GM21528 (cell line): ENCODE data around the gene OPALIN.
A peak's percentile ranks its signal among the peaks of the same experiment; 100 is the strongest.

ENCODE experiments used
- ATAC-seq: cut with Tn5 transposase; IDR thresholded peaks from one replicate; pipeline ENCODE4 v1.9.1; 2021; ENCODE audit warnings: mild to moderate bottlenecking, moderate library complexity; ENCODE audit not compliant: unreplicated experiment, low FRiP score

OPALIN gene

DNA sequence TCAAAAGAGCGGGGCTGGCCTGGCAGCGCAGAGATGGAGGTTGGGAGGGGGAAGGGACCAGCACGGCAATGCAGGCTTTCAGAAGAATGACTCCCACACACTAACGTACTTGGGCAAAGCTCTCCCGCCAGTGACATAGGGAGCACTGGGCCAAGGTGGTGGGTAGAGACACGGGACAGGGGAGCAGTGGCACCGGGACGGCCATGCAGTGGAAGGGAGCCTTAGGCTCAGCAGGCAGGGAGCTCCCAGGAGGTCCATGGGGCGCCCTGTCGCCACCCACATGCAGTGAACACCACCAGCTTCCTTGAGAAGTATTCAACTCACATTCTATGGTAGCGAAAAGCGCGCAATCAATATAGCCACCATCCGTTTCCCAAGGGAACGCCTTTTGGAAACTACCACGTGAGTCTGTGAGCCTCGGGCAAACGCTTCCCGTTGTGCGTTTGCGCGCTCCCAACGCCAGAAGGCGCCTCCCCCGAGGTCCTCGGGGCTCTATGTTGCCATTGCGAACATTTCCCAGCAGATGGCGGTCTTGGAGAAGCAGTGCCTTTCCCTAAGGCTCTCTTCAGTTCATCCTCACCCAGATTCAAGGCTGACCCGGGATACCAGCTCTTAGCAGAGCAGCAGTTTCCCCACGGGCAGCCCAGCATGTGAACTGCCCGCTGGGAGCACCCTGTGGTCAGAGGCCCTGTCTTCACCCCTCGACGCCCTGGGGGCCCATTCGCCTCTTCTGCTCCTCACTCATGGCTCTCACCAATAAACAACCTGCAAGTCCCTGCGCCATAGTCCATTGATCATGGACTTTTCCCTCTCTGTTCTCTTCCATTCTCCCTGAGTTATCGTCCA lies 16.4 kb upstream of the OPALIN start:
- ATAC-seq, result peak; percentile 60

DNA sequence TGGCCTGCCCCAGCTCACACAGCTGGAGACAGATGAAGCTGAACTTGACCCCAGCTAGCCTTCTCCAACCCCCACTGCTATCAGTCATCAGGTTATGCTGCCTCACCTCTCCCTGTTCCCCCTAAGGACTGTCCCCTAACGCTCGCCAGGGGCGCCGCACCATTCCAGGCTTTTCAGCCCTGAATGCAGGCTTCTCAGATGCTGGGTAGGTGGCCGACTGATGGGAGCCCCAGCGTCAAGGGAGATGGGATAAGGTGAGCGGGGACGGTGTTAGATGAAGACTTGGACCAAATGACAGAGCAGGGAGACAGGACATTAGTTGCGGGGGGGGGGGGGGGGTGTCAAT lies 15.8 kb upstream of the OPALIN start:
- ATAC-seq, result no peak

DNA sequence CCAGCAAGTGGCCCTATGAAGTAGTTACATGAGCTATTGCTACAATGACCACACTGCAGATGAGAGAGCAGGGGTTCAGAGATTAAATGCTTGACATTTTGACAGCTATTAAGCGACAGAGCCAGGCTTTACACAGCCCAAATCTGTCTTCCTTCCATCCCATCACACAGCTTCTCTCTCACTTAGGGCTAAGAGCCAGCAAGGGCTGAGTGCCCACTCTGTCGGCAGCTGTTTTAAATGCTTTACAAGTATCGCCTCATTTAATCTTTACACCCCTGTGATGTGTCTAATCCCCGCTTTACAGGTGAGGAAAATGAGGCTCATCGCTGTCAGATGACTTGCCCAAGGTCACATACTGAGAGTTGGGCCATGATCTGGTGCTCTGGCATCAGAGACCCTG lies 15.2 kb upstream of the OPALIN start:
- ATAC-seq, result no peak

DNA sequence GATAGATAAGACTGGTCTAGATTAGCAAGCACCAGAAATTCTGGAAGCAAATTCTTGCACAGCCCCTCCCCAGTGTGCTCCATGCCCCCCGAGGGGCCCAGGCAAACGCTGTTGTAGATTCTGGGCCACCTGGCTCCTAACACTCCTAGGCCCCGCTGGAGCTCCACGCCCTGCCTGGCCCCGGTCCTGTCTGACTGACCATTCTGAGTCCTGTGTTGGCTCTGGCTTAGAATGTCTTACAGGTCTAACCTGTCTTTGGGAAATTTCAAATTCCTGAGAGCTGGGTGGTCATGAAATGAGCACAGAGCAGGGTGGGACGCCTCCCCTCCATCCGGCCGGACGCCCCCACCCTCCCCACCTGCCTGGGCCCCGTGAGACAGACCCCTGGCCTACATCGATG lies 12.6 kb upstream of the OPALIN start:
- no peak for ATAC-seq

DNA sequence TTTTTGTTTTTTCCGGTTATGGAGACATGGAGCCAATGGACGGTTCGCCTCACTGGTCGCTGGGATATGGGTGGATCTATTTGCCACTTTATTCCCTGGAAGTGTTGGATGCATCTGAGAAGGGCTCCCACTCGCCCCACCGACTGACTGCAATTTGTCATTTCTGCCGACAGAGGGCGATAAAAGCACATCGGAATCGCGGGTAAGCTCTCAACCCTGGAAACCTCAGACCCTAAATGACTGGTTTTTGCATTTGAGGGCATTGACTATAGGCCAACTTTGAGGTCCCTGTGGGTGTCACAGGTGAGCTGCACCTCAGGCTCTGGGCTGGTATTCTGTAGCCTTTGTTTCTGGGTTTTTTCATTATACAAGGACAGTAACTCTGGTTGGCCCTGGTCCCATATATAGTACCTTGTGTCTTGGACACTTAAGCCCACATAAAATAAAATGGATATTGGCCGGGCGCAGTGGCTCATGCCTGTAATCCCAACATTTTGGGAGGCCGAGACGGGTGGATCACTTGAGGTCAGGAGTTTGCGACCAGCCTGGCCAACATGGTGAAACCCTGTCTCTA lies 11.9 kb upstream of the OPALIN start:
- ATAC-seq, result no peak

DNA sequence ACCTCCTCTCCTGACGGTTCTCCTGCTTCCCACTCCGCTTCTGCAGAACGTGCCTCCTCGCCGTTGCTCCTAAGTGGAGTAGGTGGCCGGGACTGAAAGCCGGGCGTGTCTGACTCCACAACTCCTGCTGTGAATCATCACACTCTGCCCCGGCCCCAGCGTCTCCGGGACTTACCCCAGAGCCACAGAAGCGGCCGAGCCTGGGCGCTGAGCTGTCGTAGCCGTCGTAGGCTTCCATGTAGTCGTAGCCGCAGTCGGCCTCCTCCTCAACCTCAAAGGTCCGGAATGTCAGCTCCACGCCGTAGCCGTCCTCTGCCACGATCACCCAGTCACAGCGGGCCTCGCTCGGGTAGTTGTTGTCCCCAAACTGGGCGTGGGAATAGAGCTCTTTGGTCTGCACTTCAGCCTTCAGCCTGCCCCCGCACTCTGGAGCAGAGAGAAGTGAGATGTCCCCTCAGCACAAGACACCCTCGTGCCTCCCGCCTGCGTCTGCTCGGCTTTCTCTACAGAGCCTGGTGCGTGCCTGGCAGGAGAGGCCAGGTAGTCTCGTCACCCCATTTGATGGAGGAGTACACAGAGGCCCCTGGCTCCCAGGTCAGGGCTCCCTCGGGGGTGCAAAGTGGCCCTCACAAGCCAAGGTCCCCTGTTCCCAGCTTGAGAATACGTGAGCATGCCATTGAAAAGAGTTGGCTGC lies 11.2 kb upstream of the OPALIN start:
- no peak for ATAC-seq

DNA sequence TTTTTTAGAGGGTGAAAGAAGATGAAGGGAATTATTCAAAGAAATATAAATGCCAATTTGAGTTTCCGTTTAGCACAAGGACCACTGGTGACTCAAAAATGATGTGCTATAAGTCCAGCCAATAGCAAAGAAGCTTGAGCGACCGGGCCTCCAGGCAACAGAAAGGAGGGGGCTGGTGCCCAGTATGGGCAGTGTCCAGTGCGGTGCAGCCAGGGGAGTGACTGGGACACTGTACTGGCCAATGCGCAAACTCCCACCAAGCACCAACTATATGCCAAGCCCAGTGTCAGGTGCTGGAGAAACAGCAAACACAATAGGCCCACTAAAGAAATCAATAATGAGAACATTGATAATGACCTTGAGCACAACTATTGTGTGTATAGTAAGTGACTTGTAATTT lies 10.2 kb upstream of the OPALIN start:
- ATAC-seq, result no peak

DNA sequence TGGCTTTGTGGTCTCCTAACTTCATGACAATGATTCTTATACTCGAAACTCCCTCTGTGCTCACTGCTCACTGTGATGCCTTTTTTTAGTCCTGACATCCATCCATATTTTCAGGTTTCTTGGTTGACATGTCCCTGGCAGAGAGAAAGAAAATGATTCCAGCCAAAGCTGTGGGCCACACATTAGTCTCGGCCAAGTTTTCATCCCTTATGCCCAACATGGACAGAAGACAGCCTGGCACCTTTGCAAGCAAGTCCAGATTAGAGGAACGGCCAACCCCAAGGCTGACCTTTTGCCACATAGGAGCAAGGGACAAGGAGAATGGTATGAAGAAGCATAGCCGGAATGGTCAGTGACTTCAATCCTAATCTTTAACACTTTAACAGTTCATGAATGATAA lies 8.7 kb upstream of the OPALIN start:
- no peak for ATAC-seq

DNA sequence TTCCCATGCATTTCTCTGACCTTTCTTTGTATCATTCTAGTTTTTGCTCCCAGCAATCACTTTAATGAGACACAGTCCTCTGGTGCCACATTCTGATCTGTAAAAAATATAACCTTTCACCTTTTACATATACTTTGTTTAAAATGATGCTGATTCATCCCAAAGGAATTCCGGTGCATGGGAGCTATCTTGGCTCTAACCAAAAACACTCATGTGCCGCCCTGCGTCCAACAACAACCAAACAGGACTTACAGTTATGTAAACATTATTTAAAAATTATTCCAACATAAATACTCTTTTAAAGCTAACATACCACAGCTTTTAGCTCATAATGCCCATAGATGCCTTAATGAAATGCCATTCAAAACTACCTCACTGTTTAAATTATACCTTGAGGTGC lies 7.7 kb upstream of the OPALIN start:
- no peak for ATAC-seq

DNA sequence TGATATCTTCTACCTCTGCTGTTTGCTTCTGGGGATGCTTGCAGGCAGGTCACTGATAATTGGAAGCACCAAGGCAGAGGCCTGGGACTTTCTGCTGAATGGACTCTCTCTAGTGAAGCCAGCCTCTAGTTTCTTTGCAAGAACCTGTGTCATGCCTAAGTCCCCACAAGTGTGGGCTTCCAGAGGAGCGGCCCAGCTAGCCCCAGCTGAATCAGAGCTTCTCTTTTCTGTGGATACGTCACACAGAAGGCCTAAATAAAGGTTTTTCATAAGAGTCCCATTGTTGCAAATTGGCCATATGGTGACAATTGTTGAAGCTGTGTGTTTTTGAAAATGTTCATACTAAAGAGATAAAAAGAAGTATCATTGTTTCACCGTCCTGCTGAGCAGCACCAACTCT lies 6.8 kb upstream of the OPALIN start:
- ATAC-seq, result no peak

DNA sequence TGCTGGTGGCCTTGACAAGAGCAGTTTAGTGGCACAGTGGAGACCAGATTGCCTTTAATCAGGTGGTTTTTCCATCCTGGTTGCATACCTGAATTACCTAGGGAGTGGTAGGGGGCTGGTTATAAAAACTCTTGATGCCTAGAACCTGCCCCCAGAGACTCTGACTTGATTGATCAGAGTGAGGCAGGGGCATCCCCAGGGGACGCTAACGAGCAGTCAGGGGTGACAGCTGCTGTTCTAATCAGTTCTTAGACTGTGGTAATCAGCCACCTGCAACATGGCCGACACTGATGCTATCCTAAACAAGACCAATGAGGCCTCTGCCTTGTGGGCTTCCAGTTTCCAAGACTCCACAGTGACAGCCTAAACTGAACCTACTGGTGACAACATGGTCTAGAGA lies 2.0 kb upstream of the OPALIN start:
- ATAC-seq, result no peak

DNA sequence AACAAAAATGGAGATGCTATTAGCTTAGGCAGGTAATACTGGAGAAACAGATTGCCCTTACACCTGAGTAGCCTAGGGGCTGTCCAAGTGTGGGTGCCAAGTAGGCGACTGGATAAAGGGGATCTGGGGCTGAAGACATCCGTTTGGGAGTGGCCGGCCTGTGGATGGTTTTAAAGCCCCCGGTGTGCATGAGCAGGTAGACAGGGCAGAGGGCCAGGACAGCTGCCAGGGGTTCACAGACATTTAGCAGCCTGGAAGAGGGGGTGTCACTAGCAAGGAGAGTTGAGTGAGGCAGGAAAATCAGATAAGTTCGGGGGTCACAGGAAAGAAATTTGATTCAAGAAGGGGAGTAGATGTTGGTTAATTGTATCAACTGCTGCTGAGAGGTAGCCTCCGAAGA lies 1.5 kb upstream of the OPALIN start:
- ATAC-seq, result no peak

DNA sequence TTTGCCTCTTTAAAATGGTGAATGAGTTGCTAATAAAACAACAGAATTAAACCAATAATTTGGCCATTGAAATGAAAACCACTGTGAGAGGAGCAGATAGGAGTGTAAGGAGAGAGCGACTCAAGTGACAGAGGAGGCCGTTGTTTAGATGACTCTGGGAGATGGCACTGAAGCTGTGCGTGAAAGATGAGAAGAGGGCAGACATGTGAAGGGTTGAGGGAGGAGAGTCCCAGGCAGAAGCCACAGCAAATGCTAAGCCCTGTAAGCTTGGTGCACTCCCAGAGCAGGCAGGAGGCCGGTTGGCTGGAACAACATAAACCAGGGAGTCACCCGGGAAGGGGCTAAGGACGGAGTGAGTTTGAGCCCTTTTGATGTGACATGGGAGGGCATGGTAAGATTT lies 814 bp upstream of the OPALIN start:
- no peak for ATAC-seq

DNA sequence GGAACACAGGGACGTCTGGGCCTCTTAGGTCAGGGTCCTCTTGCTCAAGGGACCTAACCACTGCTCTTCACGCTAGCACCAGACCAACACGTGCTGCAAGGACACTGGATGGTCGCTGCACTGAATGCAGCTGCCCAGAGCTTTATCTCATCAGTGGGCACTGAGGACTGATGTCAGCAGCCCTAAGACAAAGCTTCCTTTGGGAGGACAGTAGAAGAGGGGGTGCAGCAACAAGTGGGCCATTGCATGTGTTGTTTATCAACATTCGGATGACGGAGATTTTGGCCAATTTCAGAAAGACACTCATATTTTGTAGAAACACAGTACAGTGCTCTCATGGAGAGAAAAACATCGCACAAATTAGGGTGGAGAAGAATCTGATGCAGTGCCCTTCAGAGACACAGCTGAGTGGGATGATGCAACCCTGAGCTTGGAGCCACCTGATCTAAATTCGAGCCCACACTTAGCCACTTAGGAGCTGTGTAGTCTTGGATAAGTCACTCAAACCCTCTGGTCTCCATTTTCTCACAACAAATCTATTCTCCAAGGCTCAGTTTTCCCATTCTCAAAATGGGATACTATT lies 1.7 kb downstream of the OPALIN start:
- no peak for ATAC-seq

DNA sequence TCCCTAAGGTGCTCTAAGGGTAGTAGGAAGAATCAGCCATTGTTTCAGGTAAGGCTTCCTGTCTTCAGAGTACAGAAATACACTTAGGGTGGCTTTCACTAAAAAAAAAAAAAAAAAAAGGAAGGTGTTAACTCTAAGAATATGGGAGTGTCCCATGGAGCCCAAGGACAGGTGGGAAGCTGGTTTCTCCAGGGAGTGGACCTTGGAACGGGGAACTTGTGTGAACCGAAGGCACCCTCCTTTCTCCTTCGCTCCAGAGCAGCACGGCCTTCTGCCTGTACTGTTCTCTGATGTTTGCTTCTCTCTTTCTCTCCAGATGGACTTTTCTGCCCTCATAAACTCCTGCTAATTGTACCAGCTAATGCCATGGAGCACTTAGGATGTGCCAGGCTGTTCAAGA lies 6.2 kb downstream of the OPALIN start:
- ATAC-seq, result no peak

DNA sequence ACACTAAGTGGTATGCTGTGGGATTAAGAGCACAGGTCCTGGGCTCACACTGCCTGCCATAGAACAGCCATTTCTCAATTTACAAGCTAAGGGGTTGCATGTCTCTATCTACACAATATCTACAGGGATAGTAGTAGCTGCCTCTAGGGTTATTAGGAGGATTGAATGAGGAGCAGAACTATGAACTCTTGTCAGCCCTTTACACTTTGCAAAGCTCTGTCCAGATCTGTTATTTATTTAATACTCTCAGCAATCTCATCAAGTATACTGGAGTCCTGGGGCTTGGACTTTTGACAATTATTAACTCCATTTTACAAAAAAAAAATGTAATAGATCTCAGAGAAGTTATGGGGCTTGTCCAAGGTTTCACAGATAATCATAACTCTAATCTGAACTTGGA lies 6.8 kb downstream of the OPALIN start:
- ATAC-seq, result no peak

DNA sequence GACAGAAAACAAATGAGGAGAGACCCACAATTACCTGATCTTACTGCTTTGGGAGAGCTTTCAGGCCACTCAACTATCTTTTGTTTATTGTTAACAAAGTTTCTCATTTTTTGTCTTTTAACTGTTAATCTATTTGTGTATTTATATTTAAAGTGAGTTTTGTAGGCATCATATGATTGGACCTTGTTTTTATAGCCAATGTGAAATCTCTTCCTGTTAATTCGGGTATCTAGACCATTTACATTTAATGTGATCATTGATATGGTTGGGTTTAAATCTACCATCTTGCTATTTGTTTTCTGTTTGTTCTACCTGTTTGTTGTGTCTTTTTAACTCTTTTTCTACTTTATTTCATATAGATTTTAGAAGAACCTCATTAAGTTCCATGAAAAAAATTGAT lies 12.5 kb downstream of the OPALIN start:
- no peak for ATAC-seq

DNA sequence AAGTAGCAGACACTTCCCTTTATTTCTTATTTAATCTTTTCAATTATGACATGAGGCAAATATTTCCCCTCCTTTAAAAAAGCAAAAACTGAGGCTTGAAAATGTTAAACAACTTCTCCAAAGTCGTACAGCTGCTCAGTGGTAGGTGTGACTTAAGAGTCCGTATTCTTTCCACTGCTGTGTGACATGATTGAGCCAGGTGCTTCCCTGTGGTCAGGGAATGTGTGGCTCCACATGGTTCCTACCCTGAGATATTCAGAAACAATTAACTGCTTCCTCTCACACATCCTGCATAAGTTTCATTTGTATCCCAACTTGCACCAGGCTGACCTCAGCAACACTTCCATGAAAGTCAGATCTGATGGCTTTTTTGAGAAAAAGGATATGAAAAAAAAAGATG lies 13.6 kb downstream of the OPALIN start:
- no peak for ATAC-seq

DNA sequence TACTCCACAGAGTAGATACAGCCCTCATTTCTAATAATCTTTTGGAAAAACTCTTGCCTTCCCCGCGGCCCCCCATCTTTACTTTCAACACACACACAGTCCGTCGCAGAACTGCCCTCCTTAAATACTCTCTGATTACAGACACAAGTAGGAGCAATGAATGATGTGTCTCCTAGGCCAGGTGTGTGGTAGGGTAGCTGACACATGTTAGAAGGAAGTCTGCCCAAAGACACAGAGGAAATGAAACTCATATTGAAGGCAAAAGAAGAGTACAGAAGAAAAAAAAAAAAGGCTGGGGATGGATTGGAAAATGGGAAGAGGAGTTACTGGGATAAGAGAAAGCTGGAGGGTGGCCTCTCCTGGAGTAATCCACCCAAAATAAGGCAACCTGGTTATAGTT lies 14.6 kb downstream of the OPALIN start:
- ATAC-seq, result no peak

DNA sequence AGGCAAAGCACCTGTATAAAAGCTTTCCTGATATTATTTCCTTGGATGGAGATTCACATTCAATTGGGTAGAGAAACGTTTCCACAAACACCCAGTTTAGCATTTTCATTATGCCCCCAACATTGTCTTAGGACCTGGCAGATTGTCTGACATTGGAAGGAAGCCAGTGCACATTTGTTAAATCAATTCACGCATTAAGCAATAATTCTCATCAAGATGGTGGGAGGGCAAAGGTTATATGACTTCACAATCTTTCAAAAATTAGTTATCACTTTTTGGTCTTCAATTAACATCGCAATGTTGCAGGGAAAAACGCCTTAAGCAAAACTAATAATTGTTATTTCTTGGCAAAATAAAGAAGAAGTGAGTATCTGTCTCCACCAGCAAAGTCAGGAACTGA lies 16.4 kb downstream of the OPALIN start:
- ATAC-seq, result no peak
